DMS153 (cell line): ENCODE data around the gene TEX44.

Experiments
- DNase-seq: peaks from one replicate; lab custom pipeline; 2025; lab: John Stamatoyannopoulos, UW

TEX44 gene

DNA sequence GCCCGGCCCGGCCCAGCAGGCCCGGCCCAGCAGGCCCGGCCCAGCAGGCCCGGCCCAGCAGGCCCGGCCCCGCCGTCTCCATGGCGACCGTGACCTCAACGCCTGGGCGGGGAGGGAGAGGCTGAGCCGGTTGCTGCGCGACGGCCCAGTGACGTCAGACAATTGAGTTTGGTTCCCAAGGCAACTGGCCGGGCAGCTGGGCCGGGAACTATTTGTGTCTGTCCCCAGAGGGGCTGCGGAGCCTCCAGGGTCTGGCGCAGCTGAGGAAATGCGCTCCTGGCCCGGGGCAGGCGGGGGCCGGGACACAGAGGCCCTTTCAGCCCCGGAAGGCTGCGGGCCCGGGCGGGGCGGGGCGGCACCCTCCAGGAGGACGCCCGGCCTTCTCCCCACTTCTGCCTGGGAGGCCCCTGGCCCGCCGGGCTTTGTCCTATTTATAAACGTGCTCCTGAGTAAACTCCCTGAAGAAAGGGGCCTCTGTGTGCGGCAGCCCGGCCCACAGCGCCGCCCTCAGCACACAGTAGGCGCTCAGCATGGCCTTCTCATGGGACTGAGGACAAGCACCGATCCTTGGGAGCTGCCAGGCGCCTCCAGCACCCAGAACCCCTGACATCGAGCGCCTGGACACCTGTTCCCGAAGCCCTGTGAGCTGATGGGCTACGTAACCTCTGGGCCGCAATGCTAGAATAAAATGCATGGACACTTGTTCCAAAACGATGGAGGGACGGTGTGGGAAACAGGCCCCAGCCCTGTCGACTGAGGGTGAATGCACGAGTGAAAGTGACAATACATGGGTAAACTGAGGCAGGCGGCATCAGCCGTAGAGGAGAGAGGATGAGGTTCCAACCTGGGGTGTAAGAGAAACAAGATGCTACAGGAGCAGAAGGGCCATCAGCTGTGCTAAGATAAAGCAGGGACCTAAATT is 12.3 kb downstream of the TEX44 start:
- peak; percentile 95 for DNase-seq

DNA sequence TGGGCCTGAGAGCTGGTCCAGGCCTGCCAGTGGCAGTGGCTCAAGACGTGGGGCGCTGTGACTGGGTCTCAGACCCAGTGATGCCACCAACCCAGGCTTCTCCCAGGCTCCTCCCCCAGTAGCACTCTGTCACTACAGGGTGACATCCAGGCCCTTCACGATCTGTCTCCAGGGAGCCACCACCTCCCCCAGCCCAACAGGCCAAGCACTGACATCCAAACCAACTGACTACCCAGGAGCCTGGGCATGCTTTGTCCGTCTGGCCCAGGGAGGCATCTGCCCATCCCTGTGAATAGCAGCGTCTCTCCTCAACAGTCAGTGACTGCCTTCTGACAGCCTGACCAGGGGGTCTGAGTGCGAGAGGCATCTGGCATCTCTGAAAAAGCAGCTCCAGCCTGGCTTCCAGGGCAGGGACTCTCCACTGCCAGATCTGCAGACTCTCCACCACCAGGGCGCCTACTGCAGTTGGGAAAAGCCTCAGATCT is 13.0 kb downstream of the TEX44 start:
- DNase-seq: peak; percentile 50

DNA sequence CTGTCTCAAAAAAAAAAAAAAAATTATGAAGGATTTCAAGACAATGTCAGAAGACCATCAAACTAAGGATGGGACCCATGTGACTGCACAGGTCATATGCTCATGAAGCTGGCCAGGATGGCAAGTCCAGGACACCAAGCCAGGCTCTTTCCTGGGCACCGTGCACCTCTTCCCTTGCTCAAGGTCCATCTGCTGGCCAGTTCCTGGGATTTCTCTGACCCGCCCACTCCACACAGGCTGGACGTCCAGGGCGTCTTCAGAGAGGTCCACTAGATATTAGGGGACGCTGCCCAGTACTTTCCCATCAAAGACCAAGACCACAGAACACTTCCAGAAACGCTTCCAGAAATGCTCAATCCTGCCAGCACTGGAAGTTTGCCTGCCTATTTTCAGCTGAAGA is 14.3 kb downstream of the TEX44 start:
- DNase-seq: no peak

DNA sequence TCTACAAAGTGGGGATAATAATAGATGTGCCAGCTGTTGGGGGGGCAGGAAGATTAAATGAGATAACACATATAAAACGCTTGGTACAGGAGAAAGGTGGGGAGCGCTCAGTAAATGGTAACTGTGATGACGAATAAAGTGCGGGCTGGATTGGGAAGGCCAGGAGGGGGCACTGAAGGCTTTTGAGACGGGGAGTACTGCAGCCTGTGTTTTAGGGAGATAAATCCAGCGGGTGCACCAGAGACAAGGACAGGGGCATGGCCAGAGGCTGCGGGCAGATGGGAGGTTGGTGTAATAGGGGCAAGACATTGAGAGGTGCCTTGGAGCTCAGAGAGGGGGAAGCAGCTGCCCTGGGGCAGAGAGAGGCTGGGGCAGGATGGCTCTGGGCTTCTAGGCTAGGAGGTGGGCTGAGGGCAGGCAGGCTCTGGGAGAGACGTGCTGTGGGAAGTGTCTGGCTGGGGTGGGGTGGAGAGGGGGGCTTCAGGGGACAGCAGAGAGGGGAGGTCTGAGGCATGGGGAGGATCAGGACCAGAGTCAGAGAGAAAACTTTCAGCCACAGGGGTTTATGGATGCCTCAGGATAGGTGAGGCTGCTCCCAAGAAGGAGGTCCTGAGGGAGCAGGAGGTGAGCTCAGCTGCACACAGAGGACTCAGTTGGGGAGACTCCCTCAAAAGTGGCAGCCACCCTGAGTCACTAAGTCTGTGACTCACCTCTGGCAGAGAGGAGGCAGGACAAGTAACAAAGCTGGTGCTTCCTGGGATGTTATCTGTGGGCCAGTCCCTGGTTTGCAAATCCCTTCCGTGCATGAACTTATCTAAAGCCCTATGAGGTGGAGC is 18.8 kb downstream of the TEX44 start:
- no peak for DNase-seq

DNA sequence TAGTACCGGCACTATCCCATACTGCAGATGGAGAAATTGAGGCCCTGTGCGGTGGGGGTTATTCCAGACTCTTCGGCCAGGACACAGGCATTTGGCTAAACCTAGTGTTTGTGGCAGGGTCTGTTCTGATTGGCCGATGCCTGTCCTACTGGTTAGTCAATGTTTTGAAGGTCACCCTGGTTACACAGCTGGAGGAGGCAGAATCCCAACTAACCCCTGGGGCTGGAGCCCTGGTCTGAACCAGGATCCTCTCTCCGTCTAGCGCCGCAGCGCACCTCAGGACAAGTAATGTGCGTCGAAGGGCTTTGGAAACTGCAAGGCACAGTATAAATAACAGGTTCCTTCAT is 19.4 kb downstream of the TEX44 start:
- peak; percentile 74 for DNase-seq

DNA sequence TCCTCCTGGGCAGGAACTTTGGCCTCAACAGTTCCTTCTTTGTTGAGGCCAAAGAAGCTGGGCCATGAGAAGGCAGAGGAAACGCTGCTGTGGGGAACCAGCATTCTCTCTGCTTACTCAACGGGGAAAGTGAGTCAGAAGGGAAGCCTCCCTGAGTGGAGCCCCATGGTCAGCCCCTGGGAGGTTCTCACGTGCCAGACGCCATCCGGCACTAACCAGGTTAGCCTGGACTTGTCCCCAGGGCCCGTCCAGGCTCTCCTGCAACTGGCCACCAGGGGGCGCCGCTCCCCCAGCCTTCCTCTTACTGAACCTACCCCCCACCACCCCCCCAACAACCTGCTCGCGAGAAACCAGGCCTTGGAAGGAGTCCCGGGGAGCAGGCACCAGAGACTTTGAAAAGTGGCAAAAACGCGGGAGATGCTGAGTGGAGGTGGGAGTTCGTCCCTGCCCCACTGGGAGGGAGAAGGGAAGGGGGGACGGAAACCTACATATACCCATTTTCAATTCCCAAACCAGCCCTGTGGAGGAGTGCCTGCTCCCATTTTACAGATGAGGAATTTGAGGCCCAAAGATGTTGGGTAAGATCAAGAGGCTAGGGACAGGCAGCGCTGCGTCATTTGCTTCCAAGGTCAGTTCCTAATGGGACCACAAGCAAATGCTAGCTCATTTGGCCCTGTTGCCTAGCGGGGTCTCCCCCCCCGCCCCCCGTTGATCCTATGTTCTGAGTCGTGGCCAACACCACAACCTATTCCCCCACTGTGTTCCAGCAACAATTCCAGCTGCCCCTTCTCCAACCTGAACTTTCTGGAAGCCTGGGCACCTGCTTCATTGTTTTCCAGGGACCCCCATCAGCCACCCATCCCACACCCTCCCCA is 20.0 kb downstream of the TEX44 start:
- DNase-seq: peak; percentile 75

DNA sequence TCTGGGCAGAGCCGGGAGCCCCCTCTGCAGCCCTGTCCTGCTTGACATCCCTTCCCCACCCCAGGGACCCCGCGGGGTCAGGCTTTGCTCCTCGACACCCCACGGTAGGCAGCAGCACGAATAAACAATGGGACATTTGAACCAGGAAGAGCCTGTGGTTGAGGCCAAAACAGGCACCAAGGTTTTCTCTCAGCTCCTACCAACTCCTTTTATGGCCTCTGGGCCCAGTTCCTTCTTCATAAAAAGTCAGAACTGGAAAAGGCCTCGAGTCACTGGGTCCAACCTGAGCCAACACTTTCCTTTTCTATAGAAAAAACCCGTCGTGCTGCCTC is 20.6 kb downstream of the TEX44 start:
- DNase-seq: peak; percentile 57

DNA sequence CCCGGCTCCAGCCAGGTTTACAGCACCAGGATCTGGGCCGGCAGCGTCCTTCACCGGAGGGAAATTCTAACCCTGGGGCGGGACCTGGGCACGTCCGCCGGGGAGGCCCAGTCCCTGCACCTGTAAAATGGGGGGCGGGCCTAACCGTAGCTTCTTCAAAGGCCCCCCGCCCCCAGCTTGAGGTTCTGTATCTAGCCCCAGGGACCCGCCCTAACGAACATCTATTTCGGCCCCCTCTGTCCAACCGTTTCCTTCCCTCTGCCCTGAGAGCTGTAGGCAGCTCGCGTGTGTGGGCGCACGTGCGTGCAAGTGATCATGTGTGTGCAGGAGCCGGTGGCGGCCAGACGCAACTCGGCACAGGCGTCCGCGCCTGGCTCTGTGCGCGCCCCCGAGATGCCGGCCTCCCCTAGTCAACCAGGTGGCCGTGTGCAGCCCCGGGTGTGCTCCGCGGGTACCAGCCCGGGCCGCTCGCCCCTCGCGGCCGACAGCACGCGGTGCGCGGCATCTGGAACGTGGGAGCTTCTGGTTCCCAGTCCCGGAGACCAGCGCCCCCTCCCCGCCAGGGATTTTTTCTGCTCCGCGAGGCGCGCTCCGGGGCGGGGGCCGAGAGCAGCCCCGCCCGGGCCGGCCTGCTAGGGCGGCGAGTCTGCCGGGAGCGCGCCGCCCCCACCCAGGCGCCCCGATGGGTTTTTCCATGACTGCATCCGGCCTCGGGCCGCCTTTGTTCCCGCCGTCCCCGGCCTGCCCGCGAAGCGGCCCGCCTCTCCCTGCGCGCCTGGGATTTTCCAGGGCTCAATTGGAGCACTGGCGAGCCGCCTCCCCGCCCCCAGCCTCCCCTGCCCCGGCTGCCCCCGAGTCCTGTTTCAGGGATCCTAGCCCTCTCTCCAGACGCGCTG is 21.2 kb downstream of the TEX44 start:
- peak; percentile 93 for DNase-seq

DNA sequence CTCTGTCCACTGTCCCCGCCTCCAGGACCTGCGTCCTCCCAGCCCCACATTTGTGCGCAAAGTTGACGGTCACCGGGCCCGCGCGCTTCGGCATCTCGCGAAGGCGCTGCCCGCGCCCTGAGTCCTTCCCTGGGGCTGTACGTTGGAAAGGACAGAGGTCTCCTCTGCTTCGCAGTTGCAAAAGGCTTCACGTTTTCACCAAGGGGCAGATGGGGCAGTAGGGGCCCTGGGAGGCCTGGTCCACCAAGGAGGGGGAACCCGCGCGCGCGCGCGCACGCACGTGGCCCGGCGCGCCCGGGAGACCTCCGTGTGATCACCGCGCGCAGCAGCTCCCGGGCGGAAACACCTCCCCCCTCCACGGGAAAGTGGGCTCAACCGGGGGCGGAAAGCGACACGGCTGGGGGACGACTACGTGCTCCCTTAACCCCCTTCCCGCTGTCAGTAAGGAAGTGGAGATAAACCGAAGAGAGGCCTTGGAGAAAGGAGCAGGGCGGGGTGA is 21.9 kb downstream of the TEX44 start:
- no peak for DNase-seq

DNA sequence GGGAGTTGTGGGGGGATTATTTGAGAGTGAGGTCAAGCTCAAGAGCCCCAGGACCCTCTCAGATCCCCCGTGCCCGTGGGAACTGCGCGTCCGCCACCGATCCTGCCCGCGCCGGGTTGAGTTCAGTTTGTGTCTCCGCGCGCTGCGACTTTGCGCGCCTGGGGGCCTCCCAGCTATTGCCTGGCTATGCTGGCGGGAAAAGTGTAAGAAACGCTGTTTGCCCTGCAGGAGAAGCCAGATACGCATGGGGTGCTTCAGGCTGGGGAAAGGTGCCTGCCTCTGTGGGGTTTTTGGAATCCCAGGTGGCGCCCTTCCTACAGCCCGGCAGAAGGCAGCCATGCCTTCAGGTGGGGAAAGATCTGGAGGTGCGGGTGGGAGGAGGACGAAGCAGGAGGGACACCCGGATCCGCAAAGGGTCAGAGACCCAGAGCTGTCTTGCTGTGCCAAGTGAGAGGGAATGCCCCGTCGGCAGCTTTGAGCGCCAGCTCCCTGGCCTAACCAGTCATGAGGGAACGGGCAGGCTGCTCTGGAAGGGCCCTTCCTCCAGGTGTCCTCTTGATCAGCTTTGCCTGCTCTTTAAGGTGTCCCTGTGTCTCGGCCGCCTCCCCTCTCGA is 22.5 kb downstream of the TEX44 start:
- peak; percentile 27 for DNase-seq

DNA sequence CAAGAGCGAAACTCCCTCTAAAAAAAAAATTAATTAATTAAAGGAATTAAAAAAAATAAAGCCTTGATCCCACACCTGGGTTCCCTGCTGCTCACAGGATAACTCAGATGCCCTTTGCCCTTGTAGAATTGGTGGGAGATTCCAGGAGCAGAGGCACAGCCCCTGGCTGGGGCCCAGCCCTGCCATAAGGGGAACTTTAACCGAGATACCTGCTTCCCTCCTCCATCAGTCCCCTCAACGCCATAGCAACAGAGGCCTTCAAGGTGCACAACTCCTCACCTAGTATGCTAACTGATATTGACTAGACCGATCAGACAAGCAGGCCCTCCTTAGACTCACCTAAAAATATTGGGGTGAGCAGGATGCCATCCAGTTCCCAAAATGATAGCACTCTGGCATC is 23.6 kb downstream of the TEX44 start:
- DNase-seq: no peak

DNA sequence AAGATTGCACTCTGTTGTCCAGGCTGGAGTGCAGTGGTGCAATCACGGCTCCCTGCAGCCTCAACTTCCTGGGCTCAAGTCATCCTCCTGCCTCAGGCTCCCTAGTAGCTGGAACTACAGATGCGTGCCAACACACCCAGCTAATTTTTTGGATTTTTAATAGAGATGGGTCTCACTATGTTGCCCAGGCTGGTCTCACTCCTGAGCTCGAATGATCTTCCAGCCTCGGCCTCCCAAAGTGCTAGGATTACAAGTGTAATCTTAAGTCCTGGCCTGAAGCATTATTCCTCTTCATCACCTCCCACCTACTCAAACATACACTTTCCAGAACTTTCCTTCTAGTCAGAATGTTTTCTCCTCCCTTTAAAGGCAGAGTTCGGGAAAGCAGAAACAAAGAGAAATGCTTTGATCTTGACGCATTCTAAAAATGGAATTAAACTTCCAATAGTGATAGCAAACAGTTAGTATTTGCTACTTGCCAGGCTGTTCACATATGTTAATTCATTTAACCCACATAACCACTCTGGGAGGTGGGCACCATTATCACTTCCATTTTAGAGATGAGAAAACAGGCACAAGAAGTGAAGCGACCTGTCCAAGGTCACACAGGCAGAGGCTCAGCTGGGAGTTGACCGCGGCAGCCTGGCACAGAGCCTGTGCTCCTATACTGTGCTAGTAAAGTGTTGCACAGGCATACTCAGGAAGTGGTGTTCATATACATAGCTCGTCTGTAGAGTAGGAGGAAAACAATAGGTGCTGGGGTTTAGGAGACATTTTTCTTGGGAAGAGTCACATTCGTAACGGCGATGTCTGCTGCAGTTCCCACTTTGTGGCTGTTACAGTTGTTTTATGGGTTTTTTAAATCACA is 24.6 kb downstream of the TEX44 start:
- DNase-seq: no peak

DNA sequence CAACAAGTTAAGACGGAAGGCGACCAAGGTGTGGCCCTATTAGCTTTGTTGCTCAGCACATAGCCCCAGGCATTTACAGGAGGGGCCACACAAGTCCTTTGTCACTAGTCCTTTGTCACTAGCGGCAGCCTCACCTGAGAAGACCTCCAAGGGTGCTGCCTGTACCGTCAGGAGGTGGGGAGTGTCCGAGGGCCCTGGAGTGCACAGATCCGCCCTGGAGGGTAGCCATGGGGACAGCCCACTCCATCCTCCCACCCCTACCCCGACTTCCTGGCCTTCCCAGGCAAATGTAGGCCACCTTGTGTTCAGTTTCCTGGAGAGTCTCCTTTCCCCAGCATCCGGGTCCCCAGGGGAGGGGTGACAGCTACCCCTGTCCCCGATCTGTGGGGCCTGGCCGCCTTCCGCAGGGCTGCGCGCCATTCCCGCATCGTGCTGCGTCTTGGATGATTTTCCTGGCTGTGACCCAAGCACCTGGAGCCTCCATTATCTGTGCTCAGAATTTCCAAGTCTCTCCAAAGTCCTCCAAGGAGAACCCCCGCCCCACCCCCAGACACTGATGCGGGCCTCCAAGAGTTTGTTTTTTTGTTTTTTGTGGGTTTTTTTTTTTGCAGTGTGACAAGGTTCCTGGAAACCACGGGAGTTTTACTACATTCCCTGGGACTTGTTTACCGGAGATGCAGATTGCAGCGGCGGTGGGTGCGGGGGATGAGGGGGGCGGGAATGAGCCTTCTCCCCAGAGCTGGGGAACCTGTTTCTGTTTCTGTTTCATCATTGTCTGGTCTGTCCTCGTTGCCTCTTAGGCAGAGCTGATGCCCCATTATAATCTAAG is 28.6 kb downstream of the TEX44 start:
- peak; percentile 79 for DNase-seq

DNA sequence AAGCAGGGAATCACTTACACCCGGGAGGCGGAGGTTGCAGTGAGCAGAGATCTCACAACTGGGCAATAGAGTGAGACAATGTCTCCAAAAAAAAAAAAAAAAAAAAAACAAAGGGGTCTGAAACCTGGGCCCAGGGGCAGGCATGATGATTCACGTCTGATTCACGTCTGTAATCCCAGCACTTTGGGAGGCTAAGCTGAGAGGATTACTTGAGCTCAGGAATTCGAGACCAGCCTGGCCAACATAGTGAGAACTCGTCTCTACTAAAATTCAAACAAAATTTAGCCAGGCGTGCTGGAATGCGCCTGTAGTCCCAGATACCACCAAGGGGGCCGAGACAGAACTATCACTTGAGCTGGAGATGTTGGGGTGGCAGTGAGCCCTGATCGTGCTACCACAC is 30.3 kb downstream of the TEX44 start:
- DNase-seq: no peak

DNA sequence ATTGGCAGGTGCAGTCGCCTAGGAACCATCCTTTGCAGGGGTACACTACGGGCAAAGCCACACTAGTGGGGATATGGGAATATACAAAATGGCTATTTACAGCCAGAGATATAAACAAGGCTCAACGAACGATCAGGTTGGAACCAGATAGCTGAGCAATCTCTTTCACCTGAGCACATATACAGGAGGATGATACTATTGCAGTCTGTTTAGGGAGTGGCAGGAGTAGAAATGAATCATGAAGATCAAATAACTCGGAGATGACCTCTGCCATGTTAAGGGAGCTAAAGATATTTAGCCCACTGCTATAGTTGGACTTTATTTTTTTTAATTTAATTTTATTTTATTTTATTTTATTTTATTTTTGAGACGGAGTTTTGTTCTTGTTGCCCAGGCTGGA is 33.8 kb downstream of the TEX44 start:
- no peak for DNase-seq

DNA sequence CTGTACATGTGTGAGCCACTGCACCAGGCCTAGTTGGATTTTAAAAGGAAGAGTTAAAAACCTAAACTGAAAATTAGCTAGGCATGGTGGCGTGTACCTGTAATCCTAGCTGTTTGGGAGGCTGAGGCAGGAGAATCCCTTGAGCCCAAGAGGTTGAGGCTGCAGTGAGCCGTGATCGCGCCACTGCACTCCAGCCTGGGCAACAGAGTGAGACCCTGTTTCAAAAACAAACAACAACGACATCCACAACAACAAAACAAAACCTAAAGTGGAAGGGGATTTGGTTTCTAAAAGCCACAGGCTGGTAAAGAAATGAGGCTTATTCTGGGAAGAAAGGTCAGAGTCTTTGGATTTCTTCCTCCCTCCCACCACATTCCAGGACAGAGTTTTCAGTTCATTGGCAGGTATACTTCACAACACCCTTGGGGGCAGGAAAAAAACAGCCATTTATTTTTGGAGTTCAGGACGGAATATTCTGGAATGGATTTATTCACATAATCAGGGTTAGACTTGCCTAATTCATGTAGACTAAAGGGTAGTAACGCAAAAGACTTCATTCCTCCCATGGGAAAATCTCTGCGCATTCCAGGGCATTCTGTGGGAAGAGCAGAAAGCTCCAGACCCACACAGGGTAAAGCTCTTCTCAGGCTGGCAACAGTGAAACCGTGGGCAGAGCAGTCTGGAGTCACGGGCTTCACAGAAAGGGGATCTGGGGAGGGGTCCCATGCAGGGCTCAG is 34.9 kb downstream of the TEX44 start:
- DNase-seq: no peak

DNA sequence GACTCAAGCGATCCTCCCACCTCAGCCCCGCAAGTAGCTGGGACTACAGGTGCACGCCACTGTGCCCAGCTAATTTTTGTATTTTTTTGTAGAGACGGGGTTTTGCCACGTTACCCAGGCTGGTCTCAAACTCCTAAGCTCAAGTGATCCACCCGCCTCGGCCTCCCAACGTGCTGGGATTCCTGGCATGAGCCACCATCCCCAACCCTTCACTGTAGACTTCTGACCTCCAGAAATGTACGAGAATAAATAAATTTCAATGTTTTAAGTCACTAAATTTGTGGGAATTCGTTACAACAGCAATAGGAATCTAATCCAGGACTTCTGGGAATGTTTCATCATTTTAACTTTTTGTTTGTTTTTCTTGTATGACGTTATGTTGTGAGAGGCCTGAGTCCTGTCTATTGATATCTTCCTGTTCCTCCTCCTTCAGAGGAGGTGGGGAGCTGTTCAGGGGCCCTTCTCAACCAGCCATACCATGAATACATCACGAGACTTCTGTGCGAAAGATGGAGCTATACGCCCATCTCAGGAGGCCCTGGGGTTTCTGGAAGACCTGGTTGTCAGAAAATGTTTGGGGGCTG is 40.0 kb downstream of the TEX44 start:
- DNase-seq: no peak
